Fibroblast of pulmonary artery (primary cell): ENCODE measurements around the gene UBE2R2.
A peak's percentile ranks its signal among the peaks of the same experiment; 100 is the strongest.
"Not testable (repeated sequence)": the region's sequence is repeated elsewhere in the genome, so short reads cannot be mapped to it uniquely, and the experiment has no call there.

Experiments
- DNase-seq: peaks from one replicate; pipeline ENCODE4 v3.0.0-alpha.2; 2010; ENCODE audit warnings: low read depth
- H3K4me3 ChIP-seq: replicated peaks from 2 replicates; pipeline ENCODE4 v1.5.1; 2011; ENCODE audit warnings: low read depth, mild to moderate bottlenecking, control low read depth, low read length, moderate library complexity
- CTCF ChIP-seq: IDR thresholded peaks from 2 replicates; pipeline ENCODE4 v1.5.1; 2011; ENCODE audit warnings: mild to moderate bottlenecking, control low read depth, low read length, inconsistent platforms; ENCODE audit errors: missing control alignments

The UBE2R2 gene

GRCh38 chr9:33795281-33795680 lies 21.7 kb upstream of the UBE2R2 start, which contains the start of gene PRSS3:
Gene PRSS3, plus strand, starts transcription at chr9:33795561. Its CDS starts 13 bp downstream, at chr9:33795574.
- H3K4me3 ChIP-seq, result no peak within 1 kb of the TSS
- no peak for DNase-seq
- TF ChIP-seq CTCF, result no peak

- no peak for TF ChIP-seq CTCF
- H3K4me3 ChIP-seq, result no peak overlapping the region
- DNase-seq, result no peak
These were observed 21.1 kb upstream of the UBE2R2 start for GRCh38 chr9:33795819-33796218.

GRCh38 chr9:33796679-33797078 lies 20.3 kb upstream of the UBE2R2 start:
- not testable (repeated sequence) for H3K4me3 ChIP-seq
- DNase-seq, result peak; percentile 39

- no peak for TF ChIP-seq CTCF
- no peak overlapping the region for H3K4me3 ChIP-seq
- DNase-seq, result no peak
These were observed 19.1 kb upstream of the UBE2R2 start for GRCh38 chr9:33797837-33798236.

GRCh38 chr9:33798545-33798944 lies 18.4 kb upstream of the UBE2R2 start:
- DNase-seq, result no peak
- no peak overlapping the region for H3K4me3 ChIP-seq
- no peak for TF ChIP-seq CTCF

- no peak for TF ChIP-seq CTCF
- no peak for DNase-seq
These were observed 16.8 kb upstream of the UBE2R2 start for GRCh38 chr9:33799928-33800704.

GRCh38 chr9:33800886-33801285 lies 16.1 kb upstream of the UBE2R2 start:
- peak; percentile 29 for DNase-seq
- H3K4me3 ChIP-seq, result no peak overlapping the region
- no peak for TF ChIP-seq CTCF

More at GRCh38 chr9:33799928-33800704, 16.8 kb upstream of the UBE2R2 start:
- no peak overlapping the region for H3K4me3 ChIP-seq

GRCh38 chr9:33801943-33802500 lies 14.9 kb upstream of the UBE2R2 start:
- not testable (repeated sequence) for DNase-seq, H3K4me3 ChIP-seq

GRCh38 chr9:33804196-33804595 lies 12.8 kb upstream of the UBE2R2 start:
- not testable (repeated sequence) for DNase-seq

GRCh38 chr9:33807156-33807555 lies 9.8 kb upstream of the UBE2R2 start:
- not testable (repeated sequence) for DNase-seq

More at GRCh38 chr9:33804196-33804595, 12.8 kb upstream of the UBE2R2 start:
- not testable (repeated sequence) for H3K4me3 ChIP-seq

GRCh38 chr9:33808979-33809322 lies 8.0 kb upstream of the UBE2R2 start:
- not testable (repeated sequence) for H3K4me3 ChIP-seq, DNase-seq

More at GRCh38 chr9:33807156-33807555, 9.8 kb upstream of the UBE2R2 start:
- not testable (repeated sequence) for H3K4me3 ChIP-seq
